Sigmoid colon (tissue), 7 donors: ENCODE measurements around the gene CCSER1. TPM values are rescaled to one million over a fixed set of nuclear protein-coding genes. Genes with fewer than 3 reads are reported as not detected.

ENCODE experiments used
- DNase-seq: peaks from one replicate; pipeline ENCODE4 v3.0.0-alpha.2; 2019
- H3K27ac ChIP-seq, 4 donors: fragments of 200-600 bp; sonication (generic); one replicate each; pipeline ENCODE4 v1.5.1; 2016 to 2019; ENCODE audit warnings: mild to moderate bottlenecking in 1 of 4
- H3K27me3 ChIP-seq, 3 donors: fragments of 200-600 bp; sonication (generic); one replicate each; pipeline ENCODE4 v1.5.1; 2019; ENCODE audit warnings: mild to moderate bottlenecking in 1 of 3
- H3K36me3 ChIP-seq, 4 donors: fragments of 200-600 bp; sonication (generic); one replicate each; pipeline ENCODE4 v1.5.1; 2016 to 2019
- H3K4me1 ChIP-seq, 4 donors: fragments of 200-600 bp; sonication (generic); one replicate each; pipeline ENCODE4 v1.5.1; 2017 to 2019
- H3K4me3 ChIP-seq, 4 donors: fragments of 200-600 bp; sonication (generic); one replicate each; pipeline ENCODE4 v1.5.1; 2017 to 2019; ENCODE audit warnings: mild to moderate bottlenecking in 2 of 4, moderate library complexity in 1 of 4
- H3K9me3 ChIP-seq, 4 donors: fragments of 200-600 bp in 3 of 4; sonication (generic) in 3 of 4; one replicate each; pipeline versions ENCODE4 v1.5.1 to v1.6.1; 2013 to 2019
- CTCF ChIP-seq, 4 experiments: fragments of 450-650 bp in 3 of 4; fragments of 200-600 bp in 1 of 4; IDR thresholded peaks; one replicate each; pipeline ENCODE4 v1.5.1; 2016 to 2019; ENCODE audit warnings: antibody characterized with exemption in 4 of 4, mild to moderate bottlenecking in 3 of 4, moderate library complexity in 2 of 4
- EP300 ChIP-seq, 4 donors: sonication (generic); formaldehyde crosslinking; IDR thresholded peaks; one replicate each; pipeline ENCODE4 v1.6.1; 2017; ENCODE audit warnings: antibody characterized with exemption in 4 of 4
- POLR2A ChIP-seq, 2 donors: fragments of 450-650 bp; IDR thresholded peaks; one replicate each; pipeline ENCODE4 v1.6.1; 2016; ENCODE audit warnings: antibody characterized with exemption in 2 of 2, mild to moderate bottlenecking in 2 of 2, moderate library complexity in 2 of 2
- POLR2AphosphoS5 ChIP-seq, 4 donors: sonication (generic); formaldehyde crosslinking; IDR thresholded peaks; one replicate each; pipeline ENCODE4 v1.6.1; 2017; ENCODE audit warnings: antibody characterized with exemption in 4 of 4
- WGBS, 2 donors: extraction: QIAGEN DNeasy Blood & Tissue Kit; methylation state at CpG; one replicate each; pipeline ENCODE4 v1.1.7; 2013; 5-methylcytosine and 5-hydroxymethylcytosine counted together
- intact Hi-C: fragments of 100-400 bp; cut with DNase I; formaldehyde crosslinking; loops from one replicate; pipeline ENCODE4 v1.15.1; 2023
- polyA plus RNA-seq, 3 donors: library from polyadenylated mRNA; stranded (reverse); fragments of 200-250 nt; gene quantifications; one replicate each; pipeline ENCODE4 v1.2.3, GENCODE V29; 2013
- total RNA-seq, 4 donors: library from RNA; depleted of rRNA; stranded (reverse); fragments of >200 nt; gene quantifications; one replicate each; pipeline ENCODE4 v1.1.0, GENCODE V29; 2016
- donor health status: healthy with polysubstance abuse.
- donor health status: Bipolar disorder and iron deficiency.
- donor health status: healthy.

The CCSER1 gene
- total and polyA plus RNA-seq, 7 donors = 1.6 to 7.2 (median 4.2) TPM

- H3K36me3 ChIP-seq = no peaks in the 10 kb centered on the region
- H3K27ac ChIP-seq = no peak overlapping the region
- no peak for TF ChIP-seq EP300 (IDR thresholded peaks at IDR 0.05)
- no peak for TF ChIP-seq CTCF (IDR thresholded peaks at IDR 0.05)
- TF ChIP-seq POLR2AphosphoS5 (IDR thresholded peaks at IDR 0.05) = no peak
- TF ChIP-seq POLR2A (IDR thresholded peaks at IDR 0.05) = no peak
- no peaks in the 10 kb centered on the region for H3K4me1 ChIP-seq
- DNase-seq = no peak
- intact Hi-C loops = no loop called here
- WGBS, 2 donors = 0 to 18% methylated on average over 1 of the region's 1 CpG
- H3K27me3 ChIP-seq = no peaks in the 10 kb centered on the region
- H3K4me3 ChIP-seq = no peak overlapping the region
- no peaks in the 10 kb centered on the region for H3K9me3 ChIP-seq
Measured at GRCh38 chr4:90215286-90215685, 88.1 kb downstream of the CCSER1 start.

GRCh38 chr4:90219822-90220221 is 92.6 kb downstream of the CCSER1 start:
- no peak for DNase-seq
- intact Hi-C loops = no loop called here
- Histone ChIP-seq H3K4me3 (no peak overlapping the region), H3K4me1 (no peaks in the 10 kb centered on the region), H3K27ac (no peak overlapping the region), H3K36me3 (no peaks in the 10 kb centered on the region), H3K27me3 (no peaks in the 10 kb centered on the region), H3K9me3 (no peaks in the 10 kb centered on the region)
- WGBS, 2 donors = 90 to 92% methylated on average over 3 of the region's 3 CpGs
- TF ChIP-seq POLR2A (IDR thresholded peaks at IDR 0.05) (no peak), EP300 (IDR thresholded peaks at IDR 0.05) (no peak), POLR2AphosphoS5 (IDR thresholded peaks at IDR 0.05) (no peak), CTCF (IDR thresholded peaks at IDR 0.05) (no peak)

GRCh38 chr4:90220459-90220858 is 93.3 kb downstream of the CCSER1 start:
- no peaks in the 10 kb centered on the region for H3K9me3 ChIP-seq
- DNase-seq = no peak
- intact Hi-C loops = no loop called here
- WGBS, 2 donors = 60 to 77% methylated on average over 4 of the region's 4 CpGs
- H3K27me3 ChIP-seq = no peaks in the 10 kb centered on the region
- H3K36me3 ChIP-seq = no peaks in the 10 kb centered on the region
- no peaks in the 10 kb centered on the region for H3K4me1 ChIP-seq
- H3K4me3 ChIP-seq = no peak overlapping the region
- TF ChIP-seq POLR2AphosphoS5 (IDR thresholded peaks at IDR 0.05) = no peak
- no peak for TF ChIP-seq CTCF (IDR thresholded peaks at IDR 0.05)
- no peak for TF ChIP-seq POLR2A (IDR thresholded peaks at IDR 0.05)
- no peak for TF ChIP-seq EP300 (IDR thresholded peaks at IDR 0.05)
- no peak overlapping the region for H3K27ac ChIP-seq

GRCh38 chr4:90226734-90227133 is 99.5 kb downstream of the CCSER1 start:
- DNase-seq = no peak
- TF ChIP-seq EP300 (IDR thresholded peaks at IDR 0.05) = no peak
- TF ChIP-seq CTCF (IDR thresholded peaks at IDR 0.05) = no peak
- TF ChIP-seq POLR2AphosphoS5 (IDR thresholded peaks at IDR 0.05) = no peak
- no peak for TF ChIP-seq POLR2A (IDR thresholded peaks at IDR 0.05)
- no peak overlapping the region for H3K4me3 ChIP-seq
- intact Hi-C loops = no loop called here
- H3K27ac ChIP-seq = no peak overlapping the region
- H3K36me3 ChIP-seq = no peaks in the 10 kb centered on the region
- H3K4me1 ChIP-seq = no peaks in the 10 kb centered on the region
- no peaks in the 10 kb centered on the region for H3K27me3 ChIP-seq
- no peaks in the 10 kb centered on the region for H3K9me3 ChIP-seq

GRCh38 chr4:90227177-90227576 is 100.0 kb downstream of the CCSER1 start:
- Histone ChIP-seq H3K9me3 (no peaks in the 10 kb centered on the region), H3K36me3 (no peaks in the 10 kb centered on the region), H3K27ac (no peak overlapping the region), H3K4me3 (no peak overlapping the region), H3K27me3 (no peaks in the 10 kb centered on the region), H3K4me1 (no peaks in the 10 kb centered on the region)
- intact Hi-C loops = no loop called here
- DNase-seq = no peak
- TF ChIP-seq POLR2A (IDR thresholded peaks at IDR 0.05) (no peak), POLR2AphosphoS5 (IDR thresholded peaks at IDR 0.05) (no peak), EP300 (IDR thresholded peaks at IDR 0.05) (no peak), CTCF (IDR thresholded peaks at IDR 0.05) (no peak)
- 97% methylated on average over 3 of the region's 3 CpGs for WGBS, 2 donors
